NOMO-1 treated with dmso at 0.1 percent for 144 hours (cell line): ENCODE measurements around the gene PLA2G2C.

Experiments used
- DNase-seq: peaks from one replicate; lab custom pipeline; 2025; ENCODE audit not compliant: unreplicated experiment; lab: John Stamatoyannopoulos, UW

The PLA2G2C gene

GRCh38 chr1:20184997-20185833, 1.1 kb downstream of the PLA2G2C start:
- DNase-seq: peak; percentile 4

- peak; percentile 62 for DNase-seq
Observed at GRCh38 chr1:20184481-20184900, 1.8 kb downstream of the PLA2G2C start.

GRCh38 chr1:20183616-20184271, 2.6 kb downstream of the PLA2G2C start:
- no peak for DNase-seq

GRCh38 chr1:20183035-20183434, 3.3 kb downstream of the PLA2G2C start:
- DNase-seq: no peak

- DNase-seq: no peak
Observed at GRCh38 chr1:20182415-20182814, 3.9 kb downstream of the PLA2G2C start.

GRCh38 chr1:20180844-20181207, 5.5 kb downstream of the PLA2G2C start:
- DNase-seq: no peak

GRCh38 chr1:20180129-20180843, 6.0 kb downstream of the PLA2G2C start:
- no peak for DNase-seq

- no peak for DNase-seq
Observed at GRCh38 chr1:20179371-20180128, 6.8 kb downstream of the PLA2G2C start.

- DNase-seq: peak; percentile 39
Observed at GRCh38 chr1:20178634-20179370, 7.5 kb downstream of the PLA2G2C start.

- peak; percentile 32 for DNase-seq
Observed at GRCh38 chr1:20174937-20175666, 11.2 kb downstream of the PLA2G2C start.

GRCh38 chr1:20172033-20172590, 14.2 kb downstream of the PLA2G2C start:
- DNase-seq: no peak

GRCh38 chr1:20169932-20170331, 16.4 kb downstream of the PLA2G2C start:
- DNase-seq: no peak

GRCh38 chr1:20168564-20169491, 17.5 kb downstream of the PLA2G2C start:
- DNase-seq: no peak

GRCh38 chr1:20167126-20167525, 19.2 kb downstream of the PLA2G2C start:
- no peak for DNase-seq

GRCh38 chr1:20166051-20166450, 20.3 kb downstream of the PLA2G2C start:
- no peak for DNase-seq

- DNase-seq: peak; percentile 82
Observed at GRCh38 chr1:20165522-20165951, 20.8 kb downstream of the PLA2G2C start.

GRCh38 chr1:20164694-20165202, 21.6 kb downstream of the PLA2G2C start:
- peak; percentile 6 for DNase-seq

GRCh38 chr1:20160034-20160433, 26.3 kb downstream of the PLA2G2C start:
- no peak for DNase-seq
